Epithelial cell of esophagus (primary cell): Measurements from ENCODE around the gene FBXO21.

Experiments used
- DNase-seq: peaks from one replicate; pipeline ENCODE4 v3.0.0; 2010; ENCODE audit warnings: low read depth
- H3K4me3 ChIP-seq: 2 replicates; pipeline ENCODE4 v1.5.1; 2011; ENCODE audit warnings: mild to moderate bottlenecking, low read length, control low read depth
- CTCF ChIP-seq: IDR thresholded peaks from 2 replicates; pipeline ENCODE4 v1.5.1; 2011; ENCODE audit warnings: low read depth, mild to moderate bottlenecking, low read length, control low read depth, inconsistent platforms; ENCODE audit not compliant: insufficient read depth; ENCODE audit errors: missing control alignments

Gene FBXO21

GRCh38 chr12:117147639-117148038 lies 42.6 kb downstream of the FBXO21 start:
- DNase-seq = no peak
- H3K4me3 ChIP-seq = no peak overlapping the region
- no peak for TF ChIP-seq CTCF

- DNase-seq = no peak
- TF ChIP-seq CTCF = no peak
Measured at GRCh38 chr12:117145597-117146154, 44.6 kb downstream of the FBXO21 start.

GRCh38 chr12:117144599-117144998 lies 45.7 kb downstream of the FBXO21 start:
- no peak for TF ChIP-seq CTCF
- no peak overlapping the region for H3K4me3 ChIP-seq
- DNase-seq = no peak

More at GRCh38 chr12:117145597-117146154, 44.6 kb downstream of the FBXO21 start:
- no peak overlapping the region for H3K4me3 ChIP-seq

GRCh38 chr12:117143008-117143532 lies 47.2 kb downstream of the FBXO21 start:
- peak; percentile 96 for DNase-seq
- TF ChIP-seq CTCF = no peak
- H3K4me3 ChIP-seq = peak overlapping the region; percentile 21

- TF ChIP-seq CTCF = no peak
- H3K4me3 ChIP-seq = no peak overlapping the region
- no peak for DNase-seq
Measured at GRCh38 chr12:117142094-117142493, 48.2 kb downstream of the FBXO21 start.

- TF ChIP-seq CTCF = no peak
- no peak overlapping the region for H3K4me3 ChIP-seq
- DNase-seq = no peak
Measured at GRCh38 chr12:117141097-117141898, 49.0 kb downstream of the FBXO21 start.
